ENCODE measurements around the gene BACH2.
"Not testable (repeated sequence)": the region's sequence is repeated elsewhere in the genome, so short reads cannot be mapped to it uniquely, and the experiment has no call there.

BACH2 gene

GRCh38 chr6:89971338-89972024 lies 325.2 kb downstream of the BACH2 start:
- not testable (repeated sequence) for DNase-seq (ENCODE audit: low read depth in 2 of 2)

- DNase-seq (ENCODE audit: low read depth in 2 of 2) = no peak
Measured at GRCh38 chr6:89970609-89971337, 325.9 kb downstream of the BACH2 start.

- DNase-seq (ENCODE audit: low read depth in 2 of 2) = no peak
Measured at GRCh38 chr6:89970072-89970471, 326.6 kb downstream of the BACH2 start.

- DNase-seq (ENCODE audit: low read depth in 2 of 2) = no peak
Measured at GRCh38 chr6:89966913-89967312, 329.7 kb downstream of the BACH2 start.

- DNase-seq (ENCODE audit: low read depth in 2 of 2) = no peak
Measured at GRCh38 chr6:89966228-89966544, 330.5 kb downstream of the BACH2 start.

GRCh38 chr6:89965441-89966227 lies 331.0 kb downstream of the BACH2 start:
- DNase-seq (ENCODE audit: low read depth in 2 of 2) = no peak

GRCh38 chr6:89963391-89963790 lies 333.3 kb downstream of the BACH2 start:
- no peak for DNase-seq (ENCODE audit: low read depth in 2 of 2)

- no peak for DNase-seq (ENCODE audit: low read depth in 2 of 2)
Measured at GRCh38 chr6:89961481-89961880, 335.2 kb downstream of the BACH2 start.

GRCh38 chr6:89959883-89960282 lies 336.8 kb downstream of the BACH2 start:
- DNase-seq (ENCODE audit: low read depth in 2 of 2) = no peak

- DNase-seq (ENCODE audit: low read depth in 2 of 2) = peak; percentile 39 to 45
Measured at GRCh38 chr6:89956182-89956581, 340.5 kb downstream of the BACH2 start.

- no peak for DNase-seq (ENCODE audit: low read depth in 2 of 2)
Measured at GRCh38 chr6:89955364-89955763, 341.3 kb downstream of the BACH2 start.

- DNase-seq (ENCODE audit: low read depth in 2 of 2) = no peak
Measured at GRCh38 chr6:89954721-89955148, 341.9 kb downstream of the BACH2 start.

GRCh38 chr6:89952686-89953085 lies 344.0 kb downstream of the BACH2 start:
- peak in 1 of 2 donors; percentile 30 for DNase-seq (ENCODE audit: low read depth in 2 of 2)

- DNase-seq (ENCODE audit: low read depth in 2 of 2) = no peak
Measured at GRCh38 chr6:89952105-89952671, 344.5 kb downstream of the BACH2 start.

GRCh38 chr6:89951574-89952104 lies 345.0 kb downstream of the BACH2 start:
- no peak for DNase-seq (ENCODE audit: low read depth in 2 of 2)

- no peak for DNase-seq (ENCODE audit: low read depth in 2 of 2)
Measured at GRCh38 chr6:89950879-89951391, 345.7 kb downstream of the BACH2 start.

- no peak for DNase-seq (ENCODE audit: low read depth in 2 of 2)
Measured at GRCh38 chr6:89950446-89950845, 346.2 kb downstream of the BACH2 start.

- DNase-seq (ENCODE audit: low read depth in 2 of 2) = no peak
Measured at GRCh38 chr6:89948876-89949275, 347.8 kb downstream of the BACH2 start.

GRCh38 chr6:89944826-89945407 lies 351.7 kb downstream of the BACH2 start:
- no peak for DNase-seq (ENCODE audit: low read depth in 2 of 2)

GRCh38 chr6:89944181-89944755 lies 352.4 kb downstream of the BACH2 start:
- DNase-seq (ENCODE audit: low read depth in 2 of 2) = no peak

- DNase-seq (ENCODE audit: low read depth in 2 of 2) = no peak
Measured at GRCh38 chr6:89942601-89943000, 354.0 kb downstream of the BACH2 start.
